ENCODE measurements around the gene LPXN.

GRCh38 chr11:58494101-58494500 is 81.6 kb downstream of the LPXN start:
- TF ChIP-seq, protein P1, sequence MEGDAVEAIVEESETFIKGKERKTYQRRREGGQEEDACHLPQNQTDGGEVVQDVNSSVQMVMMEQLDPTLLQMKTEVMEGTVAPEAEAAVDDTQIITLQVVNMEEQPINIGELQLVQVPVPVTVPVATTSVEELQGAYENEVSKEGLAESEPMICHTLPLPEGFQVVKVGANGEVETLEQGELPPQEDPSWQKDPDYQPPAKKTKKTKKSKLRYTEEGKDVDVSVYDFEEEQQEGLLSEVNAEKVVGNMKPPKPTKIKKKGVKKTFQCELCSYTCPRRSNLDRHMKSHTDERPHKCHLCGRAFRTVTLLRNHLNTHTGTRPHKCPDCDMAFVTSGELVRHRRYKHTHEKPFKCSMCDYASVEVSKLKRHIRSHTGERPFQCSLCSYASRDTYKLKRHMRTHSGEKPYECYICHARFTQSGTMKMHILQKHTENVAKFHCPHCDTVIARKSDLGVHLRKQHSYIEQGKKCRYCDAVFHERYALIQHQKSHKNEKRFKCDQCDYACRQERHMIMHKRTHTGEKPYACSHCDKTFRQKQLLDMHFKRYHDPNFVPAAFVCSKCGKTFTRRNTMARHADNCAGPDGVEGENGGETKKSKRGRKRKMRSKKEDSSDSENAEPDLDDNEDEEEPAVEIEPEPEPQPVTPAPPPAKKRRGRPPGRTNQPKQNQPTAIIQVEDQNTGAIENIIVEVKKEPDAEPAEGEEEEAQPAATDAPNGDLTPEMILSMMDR (IDR thresholded peaks at IDR 0.05) = no peak
- no peak for TF ChIP-seq POLR2A (IDR thresholded peaks at IDR 0.05)

All from transverse colon (tissue), 3 donors.